GOT3 (cell line): ENCODE data around the gene HS6ST1.

ENCODE experiments used
- DNase-seq: peaks from one replicate; lab custom pipeline; 2025; ENCODE audit warnings: mixed read lengths; lab: John Stamatoyannopoulos, UW

Gene HS6ST1

DNA sequence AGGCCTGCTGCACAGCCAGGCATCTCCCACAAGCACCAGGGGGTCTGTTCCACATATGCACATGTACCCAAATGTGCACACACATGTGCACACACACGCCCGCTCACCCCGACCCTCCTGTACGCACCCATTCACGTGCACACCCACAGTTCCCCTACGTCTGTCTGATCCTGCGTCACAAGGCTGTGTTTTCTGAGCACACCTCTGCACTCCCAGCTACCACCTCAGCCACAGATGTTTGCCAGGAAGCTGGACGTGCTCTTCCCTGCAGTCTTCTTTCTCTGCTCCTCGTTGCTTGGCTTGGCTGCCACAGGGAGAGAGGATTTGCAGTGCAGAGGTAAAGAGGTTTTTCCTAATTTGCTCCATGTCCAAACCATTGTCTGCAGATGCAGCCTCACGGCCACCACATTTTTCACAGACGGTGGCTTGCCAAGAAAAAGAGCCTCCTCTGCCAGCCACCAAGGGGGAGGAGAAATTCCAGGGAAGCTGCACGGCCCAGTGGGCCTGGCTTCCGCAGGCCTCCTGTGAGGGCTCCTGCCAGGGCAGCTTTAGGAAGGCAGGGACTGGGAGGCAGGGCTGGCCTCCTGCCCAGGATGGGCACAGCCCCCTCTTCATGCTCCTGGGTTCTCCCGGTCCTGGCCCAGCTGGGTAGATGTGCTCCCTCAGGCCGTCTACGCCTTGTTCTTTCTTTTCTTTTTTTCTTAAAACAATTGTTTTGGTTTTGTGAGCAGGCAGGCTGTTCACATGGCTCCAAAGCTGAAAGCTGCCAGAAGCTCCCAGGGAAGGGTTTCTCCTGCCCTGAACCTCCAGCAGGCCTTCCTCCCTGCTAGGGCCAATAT, 29.3 kb upstream of the HS6ST1 start:
- DNase-seq, result no peak

DNA sequence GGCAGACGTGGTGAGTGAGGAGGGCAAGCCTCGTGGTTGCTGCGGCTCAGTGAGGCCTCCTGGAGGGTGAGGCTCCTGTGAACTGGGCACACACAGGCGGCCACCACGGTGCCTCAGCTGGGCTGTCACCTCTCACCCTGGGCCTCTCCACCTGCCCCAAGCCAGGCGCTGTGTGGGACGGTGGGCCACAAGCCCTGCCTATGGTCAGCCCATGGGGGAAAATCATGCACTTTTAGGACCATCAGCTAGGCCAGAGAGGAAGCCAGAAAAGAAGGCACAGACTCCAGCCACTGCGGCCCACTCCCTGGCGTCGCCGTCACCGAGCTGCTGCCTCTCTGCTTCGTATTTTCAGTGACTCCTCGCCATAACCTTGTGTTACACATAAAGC, 28.5 kb upstream of the HS6ST1 start:
- no peak for DNase-seq

DNA sequence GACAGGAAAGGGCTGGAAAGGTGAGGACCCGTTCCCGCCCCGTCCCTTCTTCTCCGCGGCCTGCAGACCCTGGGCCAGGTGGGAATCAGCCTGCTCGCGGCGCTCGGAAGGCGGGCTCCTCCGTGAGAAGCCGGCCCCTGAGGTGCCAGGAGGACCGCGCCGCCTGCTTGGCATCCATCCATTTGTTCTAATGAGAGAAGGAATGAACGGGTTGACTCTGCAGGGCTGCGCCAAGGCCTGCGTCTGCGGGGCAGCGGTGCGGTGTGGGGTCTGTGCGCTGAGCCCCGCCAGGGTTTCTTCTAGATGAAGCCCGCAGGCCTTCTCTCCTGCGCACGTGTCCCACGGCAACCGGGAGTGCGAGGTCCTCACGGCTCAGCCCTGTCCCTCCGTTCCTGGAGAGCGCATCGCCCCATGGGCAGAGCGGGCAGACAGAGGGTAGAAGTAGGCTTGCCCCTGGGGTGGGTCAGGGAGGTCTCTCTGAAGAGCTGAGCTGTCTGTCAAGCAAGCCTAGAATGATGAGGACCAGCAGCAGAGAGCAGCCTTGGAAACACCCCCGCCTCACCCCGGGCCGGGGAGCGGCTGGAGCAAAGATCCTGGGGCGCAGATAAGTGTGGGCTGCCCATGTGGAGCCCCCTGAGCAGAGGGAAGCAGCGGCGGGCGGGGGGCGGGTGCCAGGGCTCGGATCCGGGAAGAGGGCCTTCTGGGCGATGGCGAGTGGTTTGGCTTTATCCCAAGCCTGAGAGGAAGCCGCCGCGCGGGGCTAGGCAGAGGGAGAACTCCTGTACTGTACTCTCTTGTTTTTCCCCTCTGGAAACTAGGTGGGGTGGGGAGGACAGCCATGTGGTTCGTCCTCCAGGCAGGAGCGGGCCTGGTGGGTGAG, 27.9 kb upstream of the HS6ST1 start:
- DNase-seq, result no peak

DNA sequence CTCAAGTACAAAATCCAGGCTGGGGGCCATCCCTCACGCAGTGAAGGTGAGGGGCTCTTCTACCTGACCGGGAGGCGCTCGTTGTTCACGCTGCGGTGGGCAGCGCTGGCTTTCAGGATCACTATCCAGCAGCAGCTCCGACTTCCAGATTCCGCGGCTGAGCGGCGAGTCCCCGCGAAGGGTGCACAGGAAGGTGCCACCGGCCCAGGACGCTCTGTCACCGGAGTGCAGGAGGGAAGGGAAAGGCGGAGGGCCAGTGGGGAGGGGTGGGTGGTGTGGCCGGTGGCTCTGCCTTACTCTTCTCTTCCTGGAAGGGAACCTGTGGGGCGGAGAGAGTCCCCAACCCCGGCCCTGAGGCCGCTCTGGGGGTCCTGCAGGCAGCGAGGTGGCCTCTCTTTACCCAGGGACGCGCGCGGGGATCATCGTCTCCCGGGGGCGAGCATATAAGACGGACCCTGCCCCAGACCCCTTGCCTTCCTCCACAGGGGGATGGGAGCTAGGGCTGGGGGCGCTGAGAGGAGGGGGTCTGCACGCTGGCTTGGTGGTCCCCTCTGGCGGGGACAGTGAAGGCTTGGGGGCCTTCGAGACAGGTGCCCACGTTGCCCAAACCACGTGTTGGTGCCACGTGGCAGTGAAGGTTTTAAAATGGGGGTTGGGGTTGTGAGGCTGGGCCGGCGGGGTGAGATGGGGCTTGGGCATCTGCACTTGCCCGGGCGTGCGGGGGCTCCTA, 26.9 kb upstream of the HS6ST1 start:
- DNase-seq, result no peak

DNA sequence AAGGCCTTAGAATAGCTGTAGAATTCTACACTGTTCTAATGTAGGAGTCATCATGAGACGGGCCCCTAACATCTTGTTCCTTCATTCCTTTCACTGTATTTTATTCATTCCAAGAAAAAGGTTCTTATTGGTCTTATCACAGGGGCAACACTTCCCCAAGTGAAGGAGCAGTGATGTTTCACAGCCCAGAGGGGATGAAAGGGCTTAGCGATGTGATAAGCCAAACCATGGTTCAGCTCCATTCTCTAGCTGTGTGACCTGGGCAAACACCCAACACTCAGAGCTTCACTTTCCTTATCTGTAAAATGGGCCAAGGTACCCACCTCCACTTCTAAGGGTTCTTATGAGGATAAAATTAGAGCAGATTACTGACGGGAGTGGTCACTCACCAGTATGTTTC, 25.4 kb upstream of the HS6ST1 start:
- no peak for DNase-seq

DNA sequence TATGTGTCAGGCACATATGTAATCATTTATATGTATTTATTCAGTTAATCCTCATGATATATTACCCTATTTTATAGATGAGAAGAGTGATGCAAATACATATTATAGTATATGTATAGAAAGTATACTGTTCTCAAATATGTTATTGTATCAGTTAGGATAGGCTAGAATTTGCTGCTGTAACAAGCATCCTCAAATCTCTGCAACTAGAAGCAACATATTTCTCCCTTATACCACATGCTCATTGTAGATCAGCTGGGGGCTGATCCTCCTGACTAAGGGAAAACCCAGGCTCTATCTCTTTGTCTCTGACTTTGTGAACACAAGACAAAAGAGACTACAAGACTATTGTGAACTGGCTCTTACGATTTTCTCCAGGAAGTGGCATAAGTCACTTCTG, 24.8 kb upstream of the HS6ST1 start:
- DNase-seq, result no peak

DNA sequence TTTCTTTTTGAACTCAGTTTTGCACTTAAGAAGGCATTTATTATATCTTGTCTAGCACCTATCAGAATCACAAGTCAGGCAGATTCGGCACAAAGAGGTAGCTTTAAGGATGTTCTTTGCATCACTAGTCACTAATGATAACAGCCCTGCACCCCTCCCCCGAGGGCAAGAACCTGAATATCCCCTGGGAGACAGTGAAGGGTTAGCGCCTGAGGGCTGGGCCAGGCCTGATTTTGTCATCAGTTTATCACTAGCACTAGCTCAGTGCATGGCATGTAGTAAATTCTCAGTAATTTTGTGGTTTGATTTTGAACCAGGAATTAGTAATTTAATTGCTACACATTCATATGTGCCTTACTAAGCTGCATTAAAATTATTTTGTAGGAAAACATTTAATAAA, 23.9 kb upstream of the HS6ST1 start:
- DNase-seq, result no peak

DNA sequence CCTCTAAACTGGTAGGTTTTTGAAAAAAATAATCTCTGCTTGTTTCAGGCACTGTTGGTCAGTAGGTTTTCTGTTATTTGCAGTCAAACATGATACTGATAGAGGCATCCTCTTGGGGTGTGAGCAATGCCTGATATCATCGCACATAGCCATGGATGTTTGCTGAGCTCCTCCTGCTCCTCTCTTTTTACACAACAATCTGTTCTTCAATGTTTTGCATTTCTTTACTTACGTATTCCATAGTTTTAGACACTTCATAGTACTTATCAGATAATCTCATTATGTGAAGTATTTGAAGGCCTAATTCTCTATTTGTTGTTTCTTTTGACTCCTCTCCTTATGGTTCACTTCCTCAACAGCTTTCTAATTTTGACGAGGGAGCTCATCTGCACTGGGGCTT, 23.0 kb upstream of the HS6ST1 start:
- no peak for DNase-seq

DNA sequence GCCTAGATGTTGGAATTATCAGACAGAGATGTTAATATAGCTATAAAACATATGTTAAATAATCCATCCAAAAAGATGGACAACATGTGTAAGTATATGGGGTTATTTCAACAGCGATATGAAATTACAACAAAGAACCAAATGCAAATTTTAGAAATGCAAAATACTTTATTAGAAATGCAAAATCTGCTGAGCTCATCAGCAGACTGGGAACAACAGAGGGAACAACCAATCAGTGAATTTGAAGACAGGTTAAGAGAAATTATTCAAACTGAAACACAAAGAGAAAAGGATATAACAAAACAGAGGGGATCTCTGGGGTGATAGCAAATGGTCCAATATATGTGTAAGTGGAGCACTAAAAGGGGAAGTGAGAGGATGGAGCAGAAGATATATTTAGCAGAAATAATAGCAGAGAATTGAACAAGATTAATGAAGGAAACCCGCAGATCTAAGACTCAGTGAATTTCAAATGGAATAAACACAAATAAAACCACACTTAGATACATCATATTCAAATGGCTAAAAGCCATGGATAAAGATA, 13.5 kb upstream of the HS6ST1 start:
- no peak for DNase-seq

DNA sequence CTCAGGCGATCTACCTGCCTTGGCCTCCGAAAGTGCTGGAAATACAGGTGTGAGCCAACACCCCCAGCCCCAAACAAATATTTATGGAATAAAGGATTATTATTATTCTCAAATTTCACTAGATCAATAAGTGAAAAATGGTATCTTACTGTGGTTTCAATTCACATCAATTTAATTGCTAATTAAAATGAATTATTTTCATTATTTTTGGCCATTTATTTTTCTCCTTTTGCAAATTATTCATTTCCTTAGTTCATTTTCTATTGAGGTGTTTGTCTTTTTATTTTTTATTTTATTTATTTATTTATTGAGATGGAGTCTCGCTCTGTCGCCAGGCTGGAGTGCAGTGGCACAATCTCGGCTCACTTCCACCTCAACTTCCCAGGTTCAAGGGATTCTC, 11.9 kb upstream of the HS6ST1 start:
- DNase-seq, result no peak

DNA sequence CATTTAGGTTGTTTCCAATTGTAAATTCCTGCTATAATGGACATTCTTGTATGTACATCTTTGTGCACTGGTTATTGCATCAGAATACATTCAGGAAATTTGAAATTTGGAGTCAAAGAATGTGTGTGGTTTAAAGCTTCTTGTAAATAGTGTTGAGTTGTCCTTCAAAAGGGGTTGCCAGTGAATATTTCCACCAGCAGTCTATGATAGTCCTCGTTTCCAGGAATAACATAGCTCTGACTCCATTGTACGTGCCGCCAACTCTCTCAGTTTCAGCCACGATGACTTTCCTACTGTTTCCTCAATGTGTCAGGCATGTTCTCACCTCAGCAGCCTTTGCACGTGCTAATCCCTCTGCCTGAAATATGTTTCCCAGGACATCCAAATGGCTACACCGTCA, 10.9 kb upstream of the HS6ST1 start:
- DNase-seq, result no peak

DNA sequence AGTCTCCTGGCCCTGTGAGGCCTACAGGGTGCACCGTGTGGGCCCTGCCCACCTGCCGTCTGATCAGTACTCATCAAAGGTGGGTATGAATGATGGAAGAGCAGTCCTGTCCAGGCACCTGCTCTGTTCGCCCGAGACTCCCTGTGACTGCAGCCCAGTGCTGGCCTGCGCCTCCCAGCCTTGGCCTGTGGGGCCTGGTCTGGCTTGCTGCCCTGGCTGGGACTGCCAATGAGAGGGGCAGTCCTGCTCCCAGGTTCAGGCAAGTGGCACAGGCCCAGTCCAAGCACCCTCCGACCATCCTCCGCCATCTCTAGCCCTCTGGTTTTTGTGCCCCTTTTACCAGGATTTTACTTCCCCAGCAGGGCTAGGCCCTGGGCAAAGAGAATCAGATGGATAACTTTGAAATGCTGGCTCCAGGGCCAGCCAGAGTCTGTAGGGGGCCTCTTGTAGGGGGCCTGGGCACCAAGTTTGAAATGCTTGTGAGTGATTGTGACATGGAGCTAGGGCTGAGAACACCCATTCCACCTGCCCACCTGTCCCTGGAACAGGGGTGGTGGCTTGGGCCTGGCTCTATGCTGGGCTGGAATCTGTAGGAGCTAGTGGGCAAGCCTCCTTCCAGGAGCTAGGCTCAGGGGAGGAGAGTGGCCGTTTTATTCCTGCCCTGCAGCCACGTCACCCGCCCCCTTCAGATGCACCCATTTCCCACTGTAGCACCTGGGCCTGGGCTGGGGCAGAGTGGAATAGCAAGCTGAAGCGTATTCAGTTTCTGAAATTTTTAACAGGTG, 8.7 kb upstream of the HS6ST1 start:
- DNase-seq, result no peak

DNA sequence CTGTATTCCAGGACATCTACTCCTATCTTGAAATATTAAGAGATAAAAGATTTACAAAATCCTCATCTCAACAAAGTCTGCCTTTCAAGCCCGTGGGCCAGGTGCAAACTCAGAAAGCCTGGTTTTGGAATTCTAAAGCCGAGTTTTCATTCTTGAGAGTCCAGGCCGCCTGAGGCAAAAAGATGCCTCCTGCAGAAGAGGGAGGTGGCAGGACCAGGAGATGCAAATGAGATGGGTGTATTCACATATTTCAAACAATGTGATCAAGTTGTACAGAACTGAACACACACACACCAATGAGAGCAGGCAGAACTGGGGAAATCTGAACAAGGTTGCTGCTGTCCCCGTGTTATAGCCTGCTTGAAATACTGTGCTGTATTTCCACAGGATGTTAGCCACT, 7.7 kb upstream of the HS6ST1 start:
- no peak for DNase-seq

DNA sequence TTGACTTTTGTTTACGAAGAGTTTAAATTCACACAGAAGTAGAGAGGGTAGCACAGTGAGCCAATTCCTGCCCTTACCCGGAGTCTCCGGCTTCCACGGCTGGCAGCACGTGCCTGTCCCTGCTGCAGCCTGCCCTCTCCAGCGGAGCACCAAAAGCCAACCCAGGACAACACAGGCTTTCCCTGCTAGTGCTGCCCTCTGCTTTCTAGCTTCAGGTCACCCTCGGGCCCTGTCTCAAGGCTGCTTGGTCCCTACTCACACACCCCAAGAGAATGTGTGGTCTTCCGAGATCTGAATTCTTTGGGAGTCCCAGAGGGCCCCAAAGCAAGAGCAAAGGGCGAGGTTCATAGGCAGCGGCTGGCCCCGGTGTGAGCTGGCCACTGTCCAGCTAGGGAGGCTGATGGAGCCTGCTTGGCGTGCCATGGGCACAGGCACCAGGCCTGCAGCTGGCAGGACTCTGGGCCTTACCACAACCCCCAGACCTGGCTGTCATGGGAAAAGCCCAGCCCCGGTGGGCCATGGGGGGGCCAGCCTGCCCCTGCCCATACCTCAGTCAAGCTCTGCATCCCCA, 7.0 kb upstream of the HS6ST1 start:
- DNase-seq, result no peak

DNA sequence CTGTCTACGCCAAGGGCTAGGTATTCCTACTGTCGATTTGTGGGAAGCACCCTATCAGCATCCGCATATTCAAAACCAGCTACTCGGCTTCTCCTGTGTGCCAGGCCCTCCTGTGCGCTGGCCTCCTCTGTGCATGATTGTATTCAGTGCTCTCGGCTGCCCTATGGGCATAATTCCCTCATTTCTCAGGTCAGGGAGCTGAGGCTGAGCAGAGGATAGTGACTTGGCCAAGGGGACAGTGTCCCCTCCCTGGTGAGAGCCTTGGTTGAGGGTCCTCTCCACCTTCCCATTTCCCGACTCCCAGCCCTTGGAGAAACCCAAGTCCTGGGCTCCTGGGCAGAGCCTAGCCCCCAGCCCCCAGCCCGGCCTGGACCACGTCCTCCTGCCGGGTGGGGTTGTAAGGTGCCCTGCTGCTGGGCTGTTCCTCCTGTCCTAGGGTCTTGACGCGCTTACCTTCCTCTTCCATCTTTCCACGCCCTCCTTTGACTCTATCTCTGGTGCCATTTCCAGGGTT, 6.3 kb upstream of the HS6ST1 start:
- no peak for DNase-seq

DNA sequence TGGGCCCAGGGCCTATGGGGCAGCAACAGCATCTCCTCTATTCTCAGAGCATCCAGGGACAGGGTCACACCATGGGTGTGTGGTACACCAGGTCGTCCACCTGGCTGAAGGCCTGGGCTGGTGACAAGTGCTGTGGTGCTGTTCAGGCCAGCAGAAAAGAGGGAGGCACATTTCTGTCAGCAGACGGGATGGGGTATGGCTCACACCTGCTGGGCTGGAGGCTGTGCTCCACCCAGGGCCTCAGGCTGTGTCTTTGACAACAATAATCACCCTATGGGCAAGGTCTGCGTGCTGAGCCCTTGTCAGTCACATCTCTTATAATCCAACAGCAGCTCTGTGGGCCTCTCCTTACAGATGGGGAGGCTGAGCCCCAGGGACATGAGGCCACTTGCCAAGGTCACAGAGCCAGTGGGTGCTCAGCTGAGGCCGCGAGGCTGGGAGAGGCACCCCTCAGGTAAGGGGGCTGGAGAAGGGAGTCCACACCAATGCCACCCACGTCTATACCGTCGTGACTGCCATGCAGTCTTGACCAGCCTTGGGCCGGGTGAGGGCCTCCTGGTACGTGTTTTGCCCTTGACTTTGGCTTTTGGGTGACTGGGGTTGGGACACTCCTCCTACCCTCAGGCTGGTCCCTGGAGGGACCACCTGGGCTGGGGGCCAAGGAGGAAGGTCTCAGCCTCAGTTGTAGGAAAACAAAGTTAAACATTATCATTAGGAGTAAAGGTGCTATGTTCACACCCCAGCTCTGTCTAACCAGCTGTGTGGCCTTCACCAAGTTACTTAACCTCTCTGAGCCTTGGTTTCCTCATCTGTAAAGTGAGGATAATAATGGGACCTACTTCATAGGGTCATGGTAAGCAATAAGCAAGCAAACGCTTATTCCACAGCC, 5.6 kb upstream of the HS6ST1 start:
- no peak for DNase-seq

DNA sequence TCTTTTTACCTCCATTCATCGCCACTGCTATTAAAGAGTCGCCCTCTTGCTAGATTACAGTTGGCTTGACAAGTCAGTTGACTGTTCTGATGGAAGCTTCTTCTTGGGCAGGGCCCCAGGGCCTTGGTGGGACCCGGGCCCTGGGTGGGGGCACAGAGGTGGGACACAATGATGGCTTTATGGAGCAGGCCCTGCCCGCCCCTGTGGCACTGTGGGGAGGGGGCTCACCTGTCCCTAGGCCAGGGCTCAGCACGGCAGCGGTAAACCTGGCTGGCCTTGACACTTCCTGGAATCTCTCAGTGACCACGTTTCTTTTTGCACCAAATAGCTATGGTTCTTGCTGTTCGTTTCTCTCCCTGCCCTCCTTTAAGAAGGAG, 4.9 kb upstream of the HS6ST1 start:
- no peak for DNase-seq

DNA sequence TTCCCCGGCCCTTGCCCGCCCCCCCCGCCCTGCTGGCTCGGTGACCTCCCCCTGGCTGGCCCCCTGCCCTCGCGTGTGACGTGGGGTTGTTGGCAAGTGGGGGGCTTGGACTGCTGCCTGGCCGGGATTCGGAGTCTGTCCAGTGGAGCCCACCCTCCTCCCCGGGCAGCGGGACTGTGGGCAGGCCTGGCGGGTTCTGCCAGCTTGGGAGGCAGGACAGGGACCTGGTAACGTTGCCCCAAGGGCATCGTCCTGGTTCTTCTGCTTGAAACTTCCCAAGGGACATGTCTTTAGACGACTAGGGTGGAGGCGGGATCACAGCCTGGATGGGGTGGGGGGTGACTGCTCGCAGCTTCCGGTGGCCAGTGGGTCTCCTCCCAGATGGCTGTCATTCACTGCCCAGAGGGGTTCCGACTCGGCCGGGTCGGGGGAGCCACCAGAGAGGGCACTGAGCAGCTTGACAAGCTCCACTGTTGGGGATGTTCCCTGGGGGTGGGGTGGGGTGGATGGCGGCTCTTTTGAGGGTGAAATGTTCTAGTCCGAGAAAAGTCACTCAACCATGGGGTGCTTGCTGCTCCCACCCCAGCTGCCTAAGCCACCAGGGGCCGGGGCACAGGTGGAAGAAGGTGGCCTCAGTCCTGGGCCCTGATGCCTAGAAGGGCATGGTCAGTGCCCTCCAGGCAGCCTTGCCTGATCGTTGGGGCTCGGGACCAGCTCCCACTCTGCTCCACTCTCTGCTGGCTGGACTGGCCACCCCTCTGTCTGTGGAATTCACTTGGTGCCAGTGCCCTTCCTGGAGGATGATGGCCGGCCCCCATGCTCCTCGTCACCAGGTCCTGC, 4.3 kb upstream of the HS6ST1 start:
- no peak for DNase-seq
